HL-60 (cell line): Measurements from ENCODE around the gene NBEAL1.
"Not testable (repeated sequence)": the region's sequence is repeated elsewhere in the genome, so short reads cannot be mapped to it uniquely, and the experiment has no call there.

Experiments used
- DNase-seq, 2 experiments: peaks; one replicate each; pipeline ENCODE4 v3.0.0-alpha.2; 2010 to 2020; ENCODE audit warnings: low read depth in 1 of 2, low spot score in 1 of 2
- H3K27ac ChIP-seq: fragments of 250-450 bp; sonication (Bioruptor Pico); replicated peaks from 2 replicates; pipeline ENCODE4 v1.5.1; 2020; ENCODE audit warnings: mild to moderate bottlenecking, moderate library complexity
- H3K27me3 ChIP-seq: fragments of 250-450 bp; sonication (Bioruptor Pico); 2 replicates; pipeline ENCODE4 v1.5.1; 2021; ENCODE audit warnings: mild to moderate bottlenecking, moderate library complexity; ENCODE audit not compliant: insufficient read depth, poor library complexity, severe bottlenecking
- H3K4me3 ChIP-seq: replicated peaks from 2 replicates; pipeline ENCODE4 v1.5.1; 2011; ENCODE audit warnings: mild to moderate bottlenecking, control low read depth, low read length; ENCODE audit not compliant: insufficient read depth
- CTCF ChIP-seq: IDR thresholded peaks from one replicate; pipeline ENCODE4 v1.5.1; 2011; ENCODE audit warnings: low read length, control low read depth, inconsistent platforms; ENCODE audit not compliant: insufficient read depth
- GABPA ChIP-seq: IDR thresholded peaks from 2 replicates; pipeline ENCODE4 v1.6.1; 2012; ENCODE audit warnings: low read depth
- POLR2AphosphoS5 ChIP-seq: IDR thresholded peaks from 2 replicates; pipeline ENCODE4 v1.6.1; 2012; ENCODE audit warnings: low read depth
- REST ChIP-seq: IDR thresholded peaks from 2 replicates; pipeline ENCODE4 v1.6.1; 2012; ENCODE audit warnings: low read depth; ENCODE audit not compliant: insufficient replicate concordance
- SPI1 ChIP-seq: IDR thresholded peaks from 2 replicates; pipeline ENCODE4 v1.6.1; 2012; ENCODE audit warnings: low read depth, mild to moderate bottlenecking, borderline replicate concordance

Gene NBEAL1

GRCh38 chr2:202997113-202997512 lies 17.6 kb upstream of the NBEAL1 start:
- not testable (repeated sequence) for H3K4me3 ChIP-seq, H3K27me3 ChIP-seq, H3K27ac ChIP-seq
- DNase-seq: peak; percentile 27 to 72
- peak; percentile 91 for TF ChIP-seq SPI1

- Histone ChIP-seq H3K27me3 (no peaks in the 10 kb centered on the region), H3K4me3 (no peak overlapping the region), H3K27ac (no peak overlapping the region)
- TF ChIP-seq GABPA (no peak), POLR2AphosphoS5 (no peak), CTCF (no peak), SPI1 (no peak), REST (no peak)
- DNase-seq: no peak
Observed at GRCh38 chr2:203002054-203002821, 12.4 kb upstream of the NBEAL1 start.

GRCh38 chr2:203003716-203004115 lies 11.0 kb upstream of the NBEAL1 start:
- Histone ChIP-seq H3K4me3 (no peak overlapping the region), H3K27ac (no peak overlapping the region), H3K27me3 (no peaks in the 10 kb centered on the region)
- no peak for DNase-seq
- TF ChIP-seq SPI1: no peak
- no peak for TF ChIP-seq POLR2AphosphoS5
- TF ChIP-seq CTCF: no peak
- no peak for TF ChIP-seq GABPA
- no peak for TF ChIP-seq REST

- H3K27ac ChIP-seq: no peak overlapping the region
- H3K27me3 ChIP-seq: no peaks in the 10 kb centered on the region
- DNase-seq: no peak
- no peak overlapping the region for H3K4me3 ChIP-seq
- no peak for TF ChIP-seq POLR2AphosphoS5
Observed at GRCh38 chr2:203016716-203017115, 2.0 kb downstream of the NBEAL1 start.

GRCh38 chr2:203018181-203018580 lies 3.5 kb downstream of the NBEAL1 start:
- no peak overlapping the region for H3K4me3 ChIP-seq
- no peak for DNase-seq
- no peaks in the 10 kb centered on the region for H3K27me3 ChIP-seq
- H3K27ac ChIP-seq: no peak overlapping the region
- TF ChIP-seq POLR2AphosphoS5 (no peak), GABPA (no peak), CTCF (no peak), SPI1 (no peak), REST (no peak)
